Progenitor cell of endocrine pancreas (in vitro differentiated cells): Measurements from ENCODE around the gene DRC3. TPM values are rescaled to one million over a fixed set of nuclear protein-coding genes. Genes with fewer than 3 reads are reported as not detected.

Source experiments
- DNase-seq: peaks from one replicate; pipeline ENCODE4 v3.0.0; 2021; ENCODE audit warnings: low spot score; ENCODE audit not compliant: unreplicated experiment
- H3K27ac Mint-ChIP-seq: 2 replicates; pipeline ENCODE4 v1.8.0; 2021; ENCODE audit warnings: mild to moderate bottlenecking, moderate library complexity, mixed read lengths
- H3K27me3 Mint-ChIP-seq: 2 replicates; pipeline ENCODE4 v1.8.0; 2021; ENCODE audit warnings: mixed read lengths
- H3K36me3 Mint-ChIP-seq: 2 replicates; pipeline ENCODE4 v1.8.0; 2022; ENCODE audit warnings: mixed read lengths; ENCODE audit not compliant: insufficient read depth
- H3K4me1 Mint-ChIP-seq: 2 replicates; pipeline ENCODE4 v1.8.0; 2021; ENCODE audit warnings: low read depth, mixed read lengths
- H3K4me3 Mint-ChIP-seq: 2 replicates; pipeline ENCODE4 v1.8.0; 2021; ENCODE audit warnings: low read depth, mild to moderate bottlenecking, moderate library complexity, mixed read lengths
- H3K9me3 Mint-ChIP-seq: 2 replicates; pipeline ENCODE4 v1.8.0; 2021; ENCODE audit warnings: low read depth, mixed read lengths
- total RNA-seq: library from RNA; stranded (reverse); gene quantifications from 2 replicates; pipeline ENCODE4 v1.2.1, GENCODE V29; 2021
- TF ChIP-seq, protein P1 (sequence below): fragments of 200-600 bp; sonication (generic); IDR thresholded peaks from one replicate; pipeline ENCODE4 v1.5.0; 2021; ENCODE audit warnings: antibody characterized with exemption, mild to moderate bottlenecking; ENCODE audit not compliant: unreplicated experiment

The DRC3 gene
- total RNA-seq, 1 donor from 2014 or later: 15.4 TPM

DNA sequence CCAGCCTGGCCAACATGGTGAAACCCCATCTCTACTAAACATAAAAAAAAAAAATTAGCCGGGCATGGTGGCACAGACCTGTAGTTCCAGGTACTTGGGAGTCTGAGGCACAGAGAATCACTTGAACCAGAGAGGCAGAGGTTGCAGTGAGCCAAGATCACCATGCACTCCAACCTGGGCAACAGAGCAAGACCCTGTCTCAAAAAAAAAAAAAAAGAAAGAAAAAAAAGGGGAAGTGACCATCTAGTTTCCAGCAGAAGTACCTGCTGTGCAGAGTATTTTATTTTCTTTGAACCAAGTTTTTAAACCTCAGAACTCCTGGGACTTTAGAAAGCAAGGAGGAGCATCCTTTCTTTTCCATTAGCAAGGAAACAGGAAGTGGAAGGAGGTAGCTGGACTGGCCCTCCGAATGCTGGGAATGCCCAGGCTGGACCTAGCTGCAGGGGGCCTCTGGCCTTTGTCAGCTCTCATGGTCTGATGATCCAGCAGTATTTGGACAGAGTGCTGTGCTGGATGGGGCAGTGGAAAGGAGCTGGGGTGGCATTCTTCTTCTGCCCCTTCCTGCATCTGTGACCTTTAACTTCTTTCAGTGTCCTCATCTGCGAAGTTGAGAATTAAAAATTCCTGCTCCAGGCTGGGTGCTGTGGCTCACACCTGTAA, 73.2 kb downstream of the DRC3 start:
- H3K9me3 Mint-ChIP-seq: no peaks in the 10 kb centered on the region
- peaks cover 9% of the 10 kb centered on the region for H3K4me1 Mint-ChIP-seq
- DNase-seq: no peak
- no peak overlapping the region for H3K27ac Mint-ChIP-seq
- H3K27me3 Mint-ChIP-seq: no peaks in the 10 kb centered on the region
- peaks cover 7% of the 10 kb centered on the region for H3K36me3 Mint-ChIP-seq
- H3K4me3 Mint-ChIP-seq: no peak overlapping the region
- TF ChIP-seq, protein P1, sequence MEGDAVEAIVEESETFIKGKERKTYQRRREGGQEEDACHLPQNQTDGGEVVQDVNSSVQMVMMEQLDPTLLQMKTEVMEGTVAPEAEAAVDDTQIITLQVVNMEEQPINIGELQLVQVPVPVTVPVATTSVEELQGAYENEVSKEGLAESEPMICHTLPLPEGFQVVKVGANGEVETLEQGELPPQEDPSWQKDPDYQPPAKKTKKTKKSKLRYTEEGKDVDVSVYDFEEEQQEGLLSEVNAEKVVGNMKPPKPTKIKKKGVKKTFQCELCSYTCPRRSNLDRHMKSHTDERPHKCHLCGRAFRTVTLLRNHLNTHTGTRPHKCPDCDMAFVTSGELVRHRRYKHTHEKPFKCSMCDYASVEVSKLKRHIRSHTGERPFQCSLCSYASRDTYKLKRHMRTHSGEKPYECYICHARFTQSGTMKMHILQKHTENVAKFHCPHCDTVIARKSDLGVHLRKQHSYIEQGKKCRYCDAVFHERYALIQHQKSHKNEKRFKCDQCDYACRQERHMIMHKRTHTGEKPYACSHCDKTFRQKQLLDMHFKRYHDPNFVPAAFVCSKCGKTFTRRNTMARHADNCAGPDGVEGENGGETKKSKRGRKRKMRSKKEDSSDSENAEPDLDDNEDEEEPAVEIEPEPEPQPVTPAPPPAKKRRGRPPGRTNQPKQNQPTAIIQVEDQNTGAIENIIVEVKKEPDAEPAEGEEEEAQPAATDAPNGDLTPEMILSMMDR: no peak

DNA sequence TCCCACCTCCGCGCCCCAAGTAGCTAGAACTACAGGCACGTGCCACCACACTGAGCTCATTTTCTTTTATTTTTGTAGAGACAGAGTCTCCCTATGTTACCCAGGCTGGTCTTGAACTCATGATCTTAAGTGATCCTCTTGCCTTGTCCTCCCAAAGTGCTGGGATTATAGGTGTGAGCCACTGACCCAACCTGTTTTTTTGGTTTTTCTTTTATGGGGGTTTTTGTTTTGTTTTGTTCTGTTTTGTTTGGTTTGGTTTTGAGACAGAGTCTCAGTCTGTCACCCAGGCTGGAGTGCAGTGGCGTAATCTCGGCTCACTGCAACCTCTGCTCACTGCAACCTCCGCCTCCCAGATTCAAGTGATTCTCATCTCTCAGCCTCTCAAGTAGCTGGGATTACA, 82.9 kb downstream of the DRC3 start:
- Mint-ChIP-seq H3K4me3 (no peak overlapping the region), H3K4me1 (no peaks in the 10 kb centered on the region), H3K27me3 (no peaks in the 10 kb centered on the region), H3K9me3 (no peaks in the 10 kb centered on the region), H3K36me3 (peaks cover 20% of the 10 kb centered on the region), H3K27ac (peak overlapping the region; percentile 62)
- TF ChIP-seq, protein P1: no peak
- DNase-seq: no peak

DNA sequence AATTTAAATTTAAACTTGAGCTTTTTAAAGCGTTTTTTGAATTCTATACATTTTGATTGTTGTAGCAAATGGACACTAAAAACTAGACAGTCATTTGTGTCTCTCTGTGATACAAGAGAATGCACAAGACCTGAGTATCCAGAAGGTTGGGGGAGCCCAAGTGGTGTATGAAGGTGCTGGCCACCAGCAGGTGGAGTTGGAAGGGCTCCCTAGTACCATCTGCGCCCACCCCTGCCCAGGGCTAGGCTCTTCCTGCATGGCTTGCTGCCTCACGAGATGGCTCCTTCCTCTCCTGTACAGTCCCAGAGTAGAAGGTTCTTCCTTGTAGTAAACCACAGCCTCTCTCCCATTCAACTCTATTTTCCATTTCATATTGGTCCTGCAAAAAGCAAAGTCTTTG, 83.6 kb downstream of the DRC3 start:
- H3K9me3 Mint-ChIP-seq: no peaks in the 10 kb centered on the region
- peaks cover 20% of the 10 kb centered on the region for H3K36me3 Mint-ChIP-seq
- H3K27me3 Mint-ChIP-seq: no peaks in the 10 kb centered on the region
- H3K4me1 Mint-ChIP-seq: no peaks in the 10 kb centered on the region
- H3K27ac Mint-ChIP-seq: no peak overlapping the region
- DNase-seq: no peak
- TF ChIP-seq, protein P1: no peak
- no peak overlapping the region for H3K4me3 Mint-ChIP-seq

DNA sequence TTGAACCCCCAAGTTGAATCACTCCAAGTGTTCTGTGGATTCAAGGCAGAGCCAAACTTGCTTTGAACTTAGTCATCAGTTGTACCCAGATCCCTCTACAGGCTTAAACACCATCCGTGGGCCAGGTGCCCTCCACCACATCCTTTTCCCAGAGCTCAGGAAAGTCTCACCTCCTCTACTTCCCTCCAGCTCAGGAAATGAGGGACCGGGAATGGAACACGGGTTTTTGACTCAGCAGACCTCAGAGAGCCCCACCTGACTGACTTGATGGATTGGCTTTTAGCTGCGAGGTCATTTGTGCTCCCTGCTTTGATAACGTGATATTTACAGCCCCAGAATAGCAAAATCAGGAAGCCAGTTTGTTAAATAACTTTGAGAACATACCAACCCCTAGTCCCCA, 86.6 kb downstream of the DRC3 start:
- no peaks in the 10 kb centered on the region for H3K27me3 Mint-ChIP-seq
- no peaks in the 10 kb centered on the region for H3K9me3 Mint-ChIP-seq
- H3K27ac Mint-ChIP-seq: no peak overlapping the region
- TF ChIP-seq, protein P1: no peak
- H3K4me1 Mint-ChIP-seq: no peaks in the 10 kb centered on the region
- DNase-seq: no peak
- peaks cover 24% of the 10 kb centered on the region for H3K36me3 Mint-ChIP-seq
- no peak overlapping the region for H3K4me3 Mint-ChIP-seq

DNA sequence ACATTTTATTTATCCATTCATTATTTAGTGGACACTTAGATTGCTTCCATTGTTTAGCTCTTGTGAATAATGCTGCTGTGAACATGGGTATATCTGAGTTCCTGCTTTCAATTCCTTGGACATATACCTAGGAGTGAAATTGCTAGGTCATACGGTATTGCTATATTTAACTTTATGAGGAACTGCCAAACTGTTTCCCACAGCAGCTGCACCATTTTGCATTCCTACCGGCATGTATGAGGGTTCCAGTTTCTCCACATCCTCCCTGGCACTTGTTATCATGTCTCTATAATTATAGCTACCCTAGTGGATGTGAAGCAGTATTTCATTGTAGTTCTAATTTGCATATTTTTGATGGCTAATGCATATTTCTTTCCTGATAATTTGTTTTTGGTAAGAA, 91.4 kb downstream of the DRC3 start:
- H3K9me3 Mint-ChIP-seq: no peaks in the 10 kb centered on the region
- peaks cover 17% of the 10 kb centered on the region for H3K36me3 Mint-ChIP-seq
- H3K27ac Mint-ChIP-seq: no peak overlapping the region
- no peaks in the 10 kb centered on the region for H3K27me3 Mint-ChIP-seq
- TF ChIP-seq, protein P1: no peak
- H3K4me3 Mint-ChIP-seq: no peak overlapping the region
- DNase-seq: no peak
- no peaks in the 10 kb centered on the region for H3K4me1 Mint-ChIP-seq
